ENCODE data around the gene PMPCA. TPM values are rescaled to one million over a fixed set of nuclear protein-coding genes. Genes with fewer than 3 reads are reported as not detected.

PMPCA gene
- total and polyA plus RNA-seq, 2 experiments from 2014 or later = 61.3 to 88.2 TPM

DNA sequence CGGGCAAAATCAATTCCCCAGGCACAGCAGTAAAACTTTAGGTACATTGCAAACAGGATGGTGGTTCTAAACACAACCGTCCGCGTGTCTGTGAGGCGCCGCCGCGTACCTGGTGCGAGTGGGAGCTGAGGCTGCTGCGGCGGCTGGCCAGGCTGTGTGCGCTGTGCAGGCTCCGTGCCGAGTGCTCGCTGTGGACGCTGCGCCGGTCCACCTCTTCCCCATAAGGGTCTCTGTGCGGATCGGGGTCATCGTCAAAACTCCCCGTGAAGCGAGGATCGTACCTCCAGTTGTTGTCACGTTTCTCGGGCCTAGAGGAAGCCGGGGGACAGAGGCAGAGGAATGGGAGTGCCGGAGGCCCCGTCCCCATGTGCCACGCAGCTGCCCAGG is 55.7 kb downstream of the PMPCA start:
- Mint-ChIP-seq H3K27me3 (ENCODE audit: insufficient read depth, low read depth, poor library complexity) (peaks cover 14% of the 10 kb centered on the region), H3K4me1 (no peaks in the 10 kb centered on the region), H3K9me3 (no peaks in the 10 kb centered on the region), H3K36me3 (ENCODE audit: low read depth) (peaks cover 80% of the 10 kb centered on the region), H3K27ac (no peak overlapping the region), H3K4me3 (no peak overlapping the region)
- ATAC-seq = no peak
- H3F3A ChIP-seq (replicated peaks; ENCODE audit: low read depth) = peaks cover 10% of the 10 kb centered on the region; the same call in 1 of the 2 replicates
- H3K9me2 ChIP-seq (ENCODE audit: insufficient read depth) = no peaks in the 10 kb centered on the region
- H3K4me2 ChIP-seq = no peak overlapping the region
- no peak for DNase-seq (ENCODE audit: low spot score)
- peaks cover 39% of the 10 kb centered on the region for H4K20me1 ChIP-seq (replicated peaks; ENCODE audit: insufficient read depth)
- no peaks in the 10 kb centered on the region for H3K27me3 ChIP-seq (ENCODE audit: insufficient read depth)
- no peaks in the 10 kb centered on the region for H3K4me1 ChIP-seq (ENCODE audit: insufficient read depth)
- H3K27ac ChIP-seq (ENCODE audit: low read depth) = no peak overlapping the region
- TF ChIP-seq EZH2phosphoT487 (IDR thresholded peaks at IDR 0.05; ENCODE audit: unreplicated experiment) = no peak
- no peak for TF ChIP-seq NANOG (IDR thresholded peaks at IDR 0.05; ENCODE audit: borderline replicate concordance)
- no peak for TF ChIP-seq ZNF331 (CRISPR knock-in tag; IDR thresholded peaks at IDR 0.05; ENCODE audit: low read depth)
- no peak for TF ChIP-seq ZNF114 (CRISPR knock-in tag; IDR thresholded peaks at IDR 0.05)
- no peak for TF ChIP-seq STAT1 (IDR thresholded peaks at IDR 0.05; ENCODE audit: unreplicated experiment)
- no peak for TF ChIP-seq EZH2 (IDR thresholded peaks at IDR 0.05; ENCODE audit: low read depth, unreplicated experiment)
- TF ChIP-seq, protein P1, sequence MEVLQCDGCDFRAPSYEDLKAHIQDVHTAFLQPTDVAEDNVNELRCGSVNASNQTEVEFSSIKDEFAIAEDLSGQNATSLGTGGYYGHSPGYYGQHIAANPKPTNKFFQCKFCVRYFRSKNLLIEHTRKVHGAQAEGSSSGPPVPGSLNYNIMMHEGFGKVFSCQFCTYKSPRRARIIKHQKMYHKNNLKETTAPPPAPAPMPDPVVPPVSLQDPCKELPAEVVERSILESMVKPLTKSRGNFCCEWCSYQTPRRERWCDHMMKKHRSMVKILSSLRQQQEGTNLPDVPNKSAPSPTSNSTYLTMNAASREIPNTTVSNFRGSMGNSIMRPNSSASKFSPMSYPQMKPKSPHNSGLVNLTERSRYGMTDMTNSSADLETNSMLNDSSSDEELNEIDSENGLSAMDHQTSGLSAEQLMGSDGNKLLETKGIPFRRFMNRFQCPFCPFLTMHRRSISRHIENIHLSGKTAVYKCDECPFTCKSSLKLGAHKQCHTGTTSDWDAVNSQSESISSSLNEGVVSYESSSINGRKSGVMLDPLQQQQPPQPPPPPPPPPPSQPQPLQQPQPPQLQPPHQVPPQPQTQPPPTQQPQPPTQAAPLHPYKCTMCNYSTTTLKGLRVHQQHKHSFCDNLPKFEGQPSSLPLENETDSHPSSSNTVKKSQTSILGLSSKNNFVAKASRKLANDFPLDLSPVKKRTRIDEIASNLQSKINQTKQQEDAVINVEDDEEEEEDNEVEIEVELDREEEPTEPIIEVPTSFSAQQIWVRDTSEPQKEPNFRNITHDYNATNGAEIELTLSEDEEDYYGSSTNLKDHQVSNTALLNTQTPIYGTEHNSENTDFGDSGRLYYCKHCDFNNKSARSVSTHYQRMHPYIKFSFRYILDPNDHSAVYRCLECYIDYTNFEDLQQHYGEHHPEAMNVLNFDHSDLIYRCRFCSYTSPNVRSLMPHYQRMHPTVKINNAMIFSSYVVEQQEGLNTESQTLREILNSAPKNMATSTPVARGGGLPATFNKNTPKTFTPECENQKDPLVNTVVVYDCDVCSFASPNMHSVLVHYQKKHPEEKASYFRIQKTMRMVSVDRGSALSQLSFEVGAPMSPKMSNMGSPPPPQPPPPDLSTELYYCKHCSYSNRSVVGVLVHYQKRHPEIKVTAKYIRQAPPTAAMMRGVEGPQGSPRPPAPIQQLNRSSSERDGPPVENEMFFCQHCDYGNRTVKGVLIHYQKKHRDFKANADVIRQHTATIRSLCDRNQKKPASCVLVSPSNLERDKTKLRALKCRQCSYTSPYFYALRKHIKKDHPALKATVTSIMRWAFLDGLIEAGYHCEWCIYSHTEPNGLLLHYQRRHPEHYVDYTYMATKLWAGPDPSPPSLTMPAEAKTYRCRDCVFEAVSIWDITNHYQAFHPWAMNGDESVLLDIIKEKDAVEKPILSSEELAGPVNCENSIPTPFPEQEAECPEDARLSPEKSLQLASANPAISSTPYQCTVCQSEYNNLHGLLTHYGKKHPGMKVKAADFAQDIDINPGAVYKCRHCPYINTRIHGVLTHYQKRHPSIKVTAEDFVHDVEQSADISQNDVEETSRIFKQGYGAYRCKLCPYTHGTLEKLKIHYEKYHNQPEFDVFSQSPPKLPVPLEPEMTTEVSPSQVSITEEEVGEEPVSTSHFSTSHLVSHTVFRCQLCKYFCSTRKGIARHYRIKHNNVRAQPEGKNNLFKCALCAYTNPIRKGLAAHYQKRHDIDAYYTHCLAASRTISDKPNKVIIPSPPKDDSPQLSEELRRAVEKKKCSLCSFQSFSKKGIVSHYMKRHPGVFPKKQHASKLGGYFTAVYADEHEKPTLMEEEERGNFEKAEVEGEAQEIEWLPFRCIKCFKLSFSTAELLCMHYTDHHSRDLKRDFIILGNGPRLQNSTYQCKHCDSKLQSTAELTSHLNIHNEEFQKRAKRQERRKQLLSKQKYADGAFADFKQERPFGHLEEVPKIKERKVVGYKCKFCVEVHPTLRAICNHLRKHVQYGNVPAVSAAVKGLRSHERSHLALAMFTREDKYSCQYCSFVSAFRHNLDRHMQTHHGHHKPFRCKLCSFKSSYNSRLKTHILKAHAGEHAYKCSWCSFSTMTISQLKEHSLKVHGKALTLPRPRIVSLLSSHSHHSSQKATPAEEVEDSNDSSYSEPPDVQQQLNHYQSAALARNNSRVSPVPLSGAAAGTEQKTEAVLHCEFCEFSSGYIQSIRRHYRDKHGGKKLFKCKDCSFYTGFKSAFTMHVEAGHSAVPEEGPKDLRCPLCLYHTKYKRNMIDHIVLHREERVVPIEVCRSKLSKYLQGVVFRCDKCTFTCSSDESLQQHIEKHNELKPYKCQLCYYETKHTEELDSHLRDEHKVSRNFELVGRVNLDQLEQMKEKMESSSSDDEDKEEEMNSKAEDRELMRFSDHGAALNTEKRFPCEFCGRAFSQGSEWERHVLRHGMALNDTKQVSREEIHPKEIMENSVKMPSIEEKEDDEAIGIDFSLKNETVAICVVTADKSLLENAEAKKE (CRISPR knock-in tag; IDR thresholded peaks at IDR 0.05) = no peak
- TF ChIP-seq JUNB (IDR thresholded peaks at IDR 0.05; ENCODE audit: unreplicated experiment) = no peak
- TF ChIP-seq, protein P2, sequence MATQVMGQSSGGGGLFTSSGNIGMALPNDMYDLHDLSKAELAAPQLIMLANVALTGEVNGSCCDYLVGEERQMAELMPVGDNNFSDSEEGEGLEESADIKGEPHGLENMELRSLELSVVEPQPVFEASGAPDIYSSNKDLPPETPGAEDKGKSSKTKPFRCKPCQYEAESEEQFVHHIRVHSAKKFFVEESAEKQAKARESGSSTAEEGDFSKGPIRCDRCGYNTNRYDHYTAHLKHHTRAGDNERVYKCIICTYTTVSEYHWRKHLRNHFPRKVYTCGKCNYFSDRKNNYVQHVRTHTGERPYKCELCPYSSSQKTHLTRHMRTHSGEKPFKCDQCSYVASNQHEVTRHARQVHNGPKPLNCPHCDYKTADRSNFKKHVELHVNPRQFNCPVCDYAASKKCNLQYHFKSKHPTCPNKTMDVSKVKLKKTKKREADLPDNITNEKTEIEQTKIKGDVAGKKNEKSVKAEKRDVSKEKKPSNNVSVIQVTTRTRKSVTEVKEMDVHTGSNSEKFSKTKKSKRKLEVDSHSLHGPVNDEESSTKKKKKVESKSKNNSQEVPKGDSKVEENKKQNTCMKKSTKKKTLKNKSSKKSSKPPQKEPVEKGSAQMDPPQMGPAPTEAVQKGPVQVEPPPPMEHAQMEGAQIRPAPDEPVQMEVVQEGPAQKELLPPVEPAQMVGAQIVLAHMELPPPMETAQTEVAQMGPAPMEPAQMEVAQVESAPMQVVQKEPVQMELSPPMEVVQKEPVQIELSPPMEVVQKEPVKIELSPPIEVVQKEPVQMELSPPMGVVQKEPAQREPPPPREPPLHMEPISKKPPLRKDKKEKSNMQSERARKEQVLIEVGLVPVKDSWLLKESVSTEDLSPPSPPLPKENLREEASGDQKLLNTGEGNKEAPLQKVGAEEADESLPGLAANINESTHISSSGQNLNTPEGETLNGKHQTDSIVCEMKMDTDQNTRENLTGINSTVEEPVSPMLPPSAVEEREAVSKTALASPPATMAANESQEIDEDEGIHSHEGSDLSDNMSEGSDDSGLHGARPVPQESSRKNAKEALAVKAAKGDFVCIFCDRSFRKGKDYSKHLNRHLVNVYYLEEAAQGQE (IDR thresholded peaks at IDR 0.05; ENCODE audit: unreplicated experiment) = no peak
- H2AFZ ChIP-seq = no peak overlapping the region
- peaks cover 55% of the 10 kb centered on the region for H3K36me3 ChIP-seq (ENCODE audit: insufficient read depth)
- peaks cover 49% of the 10 kb centered on the region for H3K79me2 ChIP-seq (replicated peaks; ENCODE audit: insufficient read depth)
- no peak overlapping the region for H3K4me3 ChIP-seq

Measured in GM23338 (cell line).